HepG2 (cell line): ENCODE results near the gene FAM124A. TPM values are rescaled to one million over a fixed set of nuclear protein-coding genes. Genes with fewer than 3 reads are reported as not detected.

Experiments used
- ATAC-seq: fragments of 200-7000 bp; cut with Tn5 transposase; 3 replicates; pipeline ENCODE4 v1.9.1; 2020; ENCODE audit warnings: mild to moderate bottlenecking, moderate library complexity
- BruUV-seq: library from RNA; stranded (reverse); fragments of 400-500 nt; replicated peaks from 2 replicates; lab custom pipeline; 2021; lab: Mats Ljungman, UMichigan
- CTCF ChIA-PET: fragments of 300-600 bp; formaldehyde crosslinking; extraction: SDS; loops from one replicate; lab custom pipeline; 2021; ENCODE audit warnings: low total read pairs, inconsistent platforms, low intra/inter-chr PET ratio; lab: Yijun Ruan, JAX
- POLR2A ChIA-PET: fragments of 350-600 bp; sonication (Branson Sonifier 250); formaldehyde crosslinking; loops from one replicate; lab custom pipeline; 2020; ENCODE audit warnings: antibody characterized with exemption, inconsistent platforms; lab: Yijun Ruan, JAX
- DNase-seq: peaks from one replicate; pipeline ENCODE4 v3.0.0-alpha.2; 2015; ENCODE audit warnings: low spot score
- FAIRE-seq: peaks from 3 replicates; lab custom pipeline; 2011; peaks lifted over from hg19 to GRCh38; lab: Jason Lieb, UNC
- H2AFZ ChIP-seq: one replicate; pipeline ENCODE4 v1.6.1; 2011; ENCODE audit warnings: low read length, inconsistent platforms
- H3K27ac ChIP-seq: fragments of 300-600 bp; 3 replicates; pipeline ENCODE4 v1.8.0; 2011; ENCODE audit warnings: mixed run types, mild to moderate bottlenecking, mixed read lengths, low read length, inconsistent platforms; ENCODE audit not compliant: insufficient read depth; ENCODE audit errors: extremely low read length
- H3K27me3 ChIP-seq, 2 experiments: fragments of 200-600 bp in 1 of 2; 2 replicates in 1 of 2; 3 replicates in 1 of 2; pipeline versions ENCODE4 v1.6.0 to v1.8.0; 2011; ENCODE audit warnings: low read length in 2 of 2, mild to moderate bottlenecking in 2 of 2, moderate library complexity in 2 of 2, inconsistent platforms in 1 of 2; ENCODE audit not compliant: insufficient read depth in 2 of 2, control insufficient read depth in 1 of 2
- H3K36me3 ChIP-seq, 2 experiments: fragments of 200-600 bp in 1 of 2; replicated peaks in 1 of 2; 2 replicates in 1 of 2; 3 replicates in 1 of 2; pipeline versions ENCODE4 v1.5.1 to v1.8.0; 2011; ENCODE audit warnings: low read length in 2 of 2, inconsistent platforms in 1 of 2; ENCODE audit not compliant: insufficient read depth in 2 of 2, control insufficient read depth in 1 of 2
- H3K4me1 ChIP-seq: 2 replicates; pipeline ENCODE4 v1.5.1; 2012; ENCODE audit warnings: low read length, inconsistent platforms; ENCODE audit not compliant: insufficient read depth
- H3K4me2 ChIP-seq: 2 replicates; pipeline ENCODE4 v1.6.0; 2011; ENCODE audit warnings: low read depth, low read length, inconsistent platforms
- H3K4me3 ChIP-seq, 3 experiments: fragments of 200-600 bp in 1 of 3; sonication (generic), shearing (Covaris generic) in 1 of 3; replicated peaks in 1 of 3; 2 replicates each; pipeline ENCODE4 v1.5.1; 2011 to 2016; ENCODE audit warnings: low read length in 3 of 3, inconsistent platforms in 2 of 3, low read depth in 2 of 3, mild to moderate bottlenecking in 2 of 3, control low read depth in 1 of 3, mixed read lengths in 1 of 3; ENCODE audit not compliant: insufficient read depth in 1 of 3
- H3K79me2 ChIP-seq: one replicate; pipeline ENCODE4 v1.6.1; 2011; ENCODE audit warnings: low read length, inconsistent platforms; ENCODE audit not compliant: insufficient read depth
- H3K9ac ChIP-seq: 2 replicates; pipeline ENCODE4 v1.6.0; 2011; ENCODE audit warnings: mild to moderate bottlenecking, low read depth, low read length, inconsistent platforms; ENCODE audit not compliant: insufficient read depth
- H3K9me3 ChIP-seq: 2 replicates; pipeline ENCODE4 v1.5.1; 2012; ENCODE audit warnings: mild to moderate bottlenecking, low read length
- H4K20me1 ChIP-seq: 2 replicates; pipeline ENCODE4 v1.6.0; 2011; ENCODE audit warnings: inconsistent platforms, mild to moderate bottlenecking, low read length, moderate library complexity; ENCODE audit not compliant: insufficient read depth
- AKAP8 ChIP-seq: sonication (generic); formaldehyde crosslinking; IDR thresholded peaks from 2 replicates; pipeline ENCODE4 v1.5.1; 2020; ENCODE audit warnings: mild to moderate bottlenecking, missing genetic modification reagents
- ESRRA ChIP-seq: sonication (generic); formaldehyde crosslinking; IDR thresholded peaks from 2 replicates; pipeline ENCODE4 v1.5.1; 2020; ENCODE audit warnings: mild to moderate bottlenecking, low read depth, missing genetic modification reagents
- FOXJ3 ChIP-seq: sonication (generic); formaldehyde crosslinking; IDR thresholded peaks from 2 replicates; pipeline ENCODE4 v1.4.0; 2020; ENCODE audit warnings: missing genetic modification reagents, mild to moderate bottlenecking, borderline replicate concordance
- KDM6A ChIP-seq: IDR thresholded peaks from 2 replicates; pipeline ENCODE4 v1.6.1; 2016; ENCODE audit warnings: low read depth
- MLX ChIP-seq: IDR thresholded peaks from 2 replicates; pipeline ENCODE4 v1.6.1; 2016
- RFX5 ChIP-seq: IDR thresholded peaks from 2 replicates; pipeline ENCODE4 v1.6.1; 2011; ENCODE audit warnings: low read depth, low read length, improper control_type of control experiment
- THAP8 ChIP-seq: sonication (generic); formaldehyde crosslinking; IDR thresholded peaks from 2 replicates; pipeline ENCODE4 v1.5.1; 2020; ENCODE audit warnings: missing genetic modification reagents, mild to moderate bottlenecking, borderline replicate concordance
- ZBTB7B ChIP-seq: sonication (generic); formaldehyde crosslinking; IDR thresholded peaks from 2 replicates; pipeline ENCODE4 v1.4.0; 2020; ENCODE audit warnings: missing genetic modification reagents
- ZNF841 ChIP-seq: sonication (generic); formaldehyde crosslinking; IDR thresholded peaks from 2 replicates; pipeline ENCODE4 v1.8.1; 2023; ENCODE audit warnings: missing genetic modification reagents, borderline replicate concordance
- WGBS: methylation state at CpG from one replicate; pipeline ENCODE4 v1.1.6; 2017; ENCODE audit warnings: low lambda C conversion rate; 5-methylcytosine and 5-hydroxymethylcytosine counted together
- in situ Hi-C: cut with HindIII; loops from 2 replicates; pipeline ENCODE4 v1.10.0; 2017; ENCODE audit warnings: low pct_unique_long_range_greater_than_20kb; ENCODE audit not compliant: extremely low pct_ligation_motif_present
- intact Hi-C: fragments of 100-400 bp; cut with micrococcal nuclease; formaldehyde crosslinking; loops from one replicate; pipeline ENCODE4 v1.10.0; 2022; ENCODE audit not compliant: unreplicated experiment
- polyA plus RNA-seq, 8 experiments: library from polyadenylated mRNA; depleted of rRNA in 3 of 8; stranded (reverse) in 7 of 8; unstranded in 1 of 8; fragments of >200 nt; fragmentation: Illumina TruSeq in 4 of 8; extraction: Trizol in 4 of 8; gene quantifications; 2 replicates each; pipeline versions ENCODE4 v1.2.1 to v1.2.3, GENCODE V29; 2011 to 2016; ENCODE audit warnings: low read depth in 4 of 8, missing spikeins in 1 of 8, mixed read lengths in 1 of 8; ENCODE audit not compliant: insufficient read depth in 1 of 8
- total RNA-seq, 5 experiments: library from RNA; depleted of rRNA; stranded (reverse); fragments of >200 nt; fragmentation: Illumina TruSeq; extraction: Trizol; gene quantifications; 2 replicates each; pipeline ENCODE4 v1.2.3, GENCODE V29; 2016; ENCODE audit warnings: low read depth in 1 of 5
- TF ChIP-seq, protein P1 (sequence below): sonication (generic); formaldehyde crosslinking; IDR thresholded peaks from 2 replicates; pipeline ENCODE4 v1.4.0; 2020; ENCODE audit warnings: mild to moderate bottlenecking, missing genetic modification reagents
- TF ChIP-seq, protein P2 (sequence below): sonication (generic); formaldehyde crosslinking; IDR thresholded peaks from 2 replicates; pipeline ENCODE4 v1.4.0; 2020; ENCODE audit warnings: mild to moderate bottlenecking, missing genetic modification reagents
- TF ChIP-seq, protein P3 (sequence below): sonication (generic); formaldehyde crosslinking; IDR thresholded peaks from 2 replicates; pipeline ENCODE4 v1.4.0; 2020; ENCODE audit warnings: missing genetic modification reagents; ENCODE audit errors: not compliant biosample characterization
- TF ChIP-seq, protein P4 (sequence below): IDR thresholded peaks from 2 replicates; pipeline ENCODE4 v1.6.1; 2016; ENCODE audit warnings: mild to moderate bottlenecking

FAM124A gene
- total and polyA plus RNA-seq, 2 of the 13 experiments (the other 11 are each of a cell fraction or from before 2014, with no cell fraction given), result not detected

- TF ChIP-seq, protein P1, sequence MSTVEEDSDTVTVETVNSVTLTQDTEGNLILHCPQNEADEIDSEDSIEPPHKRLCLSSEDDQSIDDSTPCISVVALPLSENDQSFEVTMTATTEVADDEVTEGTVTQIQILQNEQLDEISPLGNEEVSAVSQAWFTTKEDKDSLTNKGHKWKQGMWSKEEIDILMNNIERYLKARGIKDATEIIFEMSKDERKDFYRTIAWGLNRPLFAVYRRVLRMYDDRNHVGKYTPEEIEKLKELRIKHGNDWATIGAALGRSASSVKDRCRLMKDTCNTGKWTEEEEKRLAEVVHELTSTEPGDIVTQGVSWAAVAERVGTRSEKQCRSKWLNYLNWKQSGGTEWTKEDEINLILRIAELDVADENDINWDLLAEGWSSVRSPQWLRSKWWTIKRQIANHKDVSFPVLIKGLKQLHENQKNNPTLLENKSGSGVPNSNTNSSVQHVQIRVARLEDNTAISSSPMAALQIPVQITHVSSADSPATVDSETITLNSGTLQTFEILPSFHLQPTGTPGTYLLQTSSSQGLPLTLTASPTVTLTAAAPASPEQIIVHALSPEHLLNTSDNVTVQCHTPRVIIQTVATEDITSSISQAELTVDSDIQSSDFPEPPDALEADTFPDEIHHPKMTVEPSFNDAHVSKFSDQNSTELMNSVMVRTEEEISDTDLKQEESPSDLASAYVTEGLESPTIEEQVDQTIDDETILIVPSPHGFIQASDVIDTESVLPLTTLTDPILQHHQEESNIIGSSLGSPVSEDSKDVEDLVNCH (CRISPR knock-in tag), result no peak
- TF ChIP-seq KDM6A (CRISPR knock-in tag), result no peak
- no peak for TF ChIP-seq ZNF841 (CRISPR knock-in tag)
- TF ChIP-seq, protein P2, sequence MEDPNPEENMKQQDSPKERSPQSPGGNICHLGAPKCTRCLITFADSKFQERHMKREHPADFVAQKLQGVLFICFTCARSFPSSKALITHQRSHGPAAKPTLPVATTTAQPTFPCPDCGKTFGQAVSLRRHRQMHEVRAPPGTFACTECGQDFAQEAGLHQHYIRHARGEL (CRISPR knock-in tag), result no peak
- no peak for TF ChIP-seq ZBTB7B (CRISPR knock-in tag)
Measured at GRCh38 chr13:51271528-51272085, 49.4 kb downstream of the FAM124A start (continued).

DNA sequence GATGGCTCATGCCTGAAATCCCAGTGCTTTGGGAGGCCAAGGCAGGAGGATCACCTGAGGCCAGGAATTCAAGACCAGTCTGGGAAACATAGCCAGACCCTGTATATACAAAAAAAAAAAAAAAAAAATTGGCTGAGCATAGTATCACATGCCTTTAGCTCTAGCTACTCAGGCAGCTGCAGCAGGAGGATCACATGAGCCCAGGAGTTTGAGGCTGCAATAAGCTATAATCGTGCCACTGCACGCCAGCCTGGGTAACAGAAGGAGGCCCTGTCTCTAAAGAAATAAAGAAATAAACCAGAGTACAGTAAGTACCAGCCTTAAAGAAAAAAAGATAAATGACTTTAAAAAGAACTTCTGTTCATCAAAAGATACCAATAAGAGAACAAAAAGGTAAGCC is 52.9 kb downstream of the FAM124A start:
- Histone ChIP-seq H3K9me3 (no peaks in the 10 kb centered on the region), H3K36me3 (no peaks in the 10 kb centered on the region), H3K27ac (no peak overlapping the region), H4K20me1 (no peaks in the 10 kb centered on the region), H3K27me3 (peaks cover 4 to 30% of the 10 kb centered on the region in 2 experiments), H3K4me2 (no peak overlapping the region), H3K4me1 (no peaks in the 10 kb centered on the region), H2AFZ (no peak overlapping the region), H3K9ac (no peak overlapping the region), H3K79me2 (no peaks in the 10 kb centered on the region), H3K4me3 (no peak overlapping the region)
- in situ Hi-C loops, result no loop called here
- ChIA-PET POLR2A (no interaction called here), CTCF (no interaction called here)
- DNase-seq, result no peak
- no TSS peak for BruUV-seq
- intact Hi-C loops, result no loop called here
- TF ChIP-seq MLX (CRISPR knock-in tag) (no peak), RFX5 (no peak), ESRRA (CRISPR knock-in tag) (no peak), FOXJ3 (CRISPR knock-in tag) (no peak), AKAP8 (CRISPR knock-in tag) (no peak), THAP8 (CRISPR knock-in tag) (no peak)
- TF ChIP-seq, protein P3, sequence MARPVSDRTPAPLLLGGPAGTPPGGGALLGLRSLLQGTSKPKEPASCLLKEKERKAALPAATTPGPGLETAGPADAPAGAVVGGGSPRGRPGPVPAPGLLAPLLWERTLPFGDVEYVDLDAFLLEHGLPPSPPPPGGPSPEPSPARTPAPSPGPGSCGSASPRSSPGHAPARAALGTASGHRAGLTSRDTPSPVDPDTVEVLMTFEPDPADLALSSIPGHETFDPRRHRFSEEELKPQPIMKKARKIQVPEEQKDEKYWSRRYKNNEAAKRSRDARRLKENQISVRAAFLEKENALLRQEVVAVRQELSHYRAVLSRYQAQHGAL (CRISPR knock-in tag), result no peak
- TF ChIP-seq, protein P4, sequence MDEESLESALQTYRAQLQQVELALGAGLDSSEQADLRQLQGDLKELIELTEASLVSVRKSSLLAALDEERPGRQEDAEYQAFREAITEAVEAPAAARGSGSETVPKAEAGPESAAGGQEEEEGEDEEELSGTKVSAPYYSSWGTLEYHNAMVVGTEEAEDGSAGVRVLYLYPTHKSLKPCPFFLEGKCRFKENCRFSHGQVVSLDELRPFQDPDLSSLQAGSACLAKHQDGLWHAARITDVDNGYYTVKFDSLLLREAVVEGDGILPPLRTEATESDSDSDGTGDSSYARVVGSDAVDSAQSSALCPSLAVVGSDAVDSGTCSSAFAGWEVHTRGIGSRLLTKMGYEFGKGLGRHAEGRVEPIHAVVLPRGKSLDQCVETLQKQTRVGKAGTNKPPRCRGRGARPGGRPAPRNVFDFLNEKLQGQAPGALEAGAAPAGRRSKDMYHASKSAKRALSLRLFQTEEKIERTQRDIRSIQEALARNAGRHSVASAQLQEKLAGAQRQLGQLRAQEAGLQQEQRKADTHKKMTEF (CRISPR knock-in tag), result no peak
- ATAC-seq, result no peak
- WGBS, result 14% methylated on average over 2 of the region's 2 CpGs
- no peak for FAIRE-seq
